GM20431 (cell line): ENCODE data around the gene MSH3.

ENCODE experiments used
- in situ Hi-C: fragments of 300-500 bp; cut with MseI, MboI; formaldehyde crosslinking; loops from one replicate; pipeline ENCODE4 v1.15.0; 2020; ENCODE audit warnings: low sequenced_read_pairs; ENCODE audit not compliant: unreplicated experiment

Gene MSH3

DNA sequence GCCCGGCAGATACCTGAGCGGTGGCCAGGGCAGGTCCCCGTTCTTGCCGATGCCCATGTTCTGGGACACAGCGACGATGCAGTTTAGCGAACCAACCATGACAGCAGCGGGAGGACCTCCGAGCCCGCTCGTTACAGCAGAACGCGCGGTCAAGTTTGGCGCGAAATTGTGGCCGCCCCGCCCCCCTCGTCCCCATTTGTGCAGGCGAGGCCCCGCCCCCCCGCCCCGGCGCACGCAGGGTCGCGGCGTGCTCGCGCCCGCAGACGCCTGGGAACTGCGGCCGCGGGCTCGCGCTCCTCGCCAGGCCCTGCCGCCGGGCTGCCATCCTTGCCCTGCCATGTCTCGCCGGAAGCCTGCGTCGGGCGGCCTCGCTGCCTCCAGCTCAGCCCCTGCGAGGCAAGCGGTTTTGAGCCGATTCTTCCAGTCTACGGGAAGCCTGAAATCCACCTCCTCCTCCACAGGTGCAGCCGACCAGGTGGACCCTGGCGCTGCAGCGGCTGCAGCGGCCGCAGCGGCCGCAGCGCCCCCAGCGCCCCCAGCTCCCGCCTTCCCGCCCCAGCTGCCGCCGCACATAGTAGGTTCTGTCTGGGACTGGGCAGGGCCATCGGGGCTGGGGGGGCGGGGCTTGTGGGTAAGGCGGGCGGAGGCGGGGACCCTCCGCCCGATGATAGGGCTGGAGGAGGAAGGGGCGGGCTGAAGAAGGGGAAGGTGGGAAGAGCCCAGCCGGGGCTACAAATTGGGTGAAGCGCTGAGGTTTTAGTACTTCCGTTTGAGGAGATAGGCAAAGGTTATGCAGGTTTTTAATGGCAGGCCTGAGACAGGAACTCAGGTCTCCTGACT is at the start of gene MSH3, which contains the start of gene DHFR:
TSS of gene MSH3 (plus strand) at position 262 of the 840 bp plus-strand sequence. CDS start at position 338, 76 bp downstream.
TSS of gene DHFR (minus strand) at position 593 of the 840 bp plus-strand sequence. CDS start at position 99, 494 bp downstream.
- in situ Hi-C loops, result loop anchor here (25.0 kb wide), 1 partner anchor 167 kb away; the partner anchor contains the start of gene FAM151B

DNA sequence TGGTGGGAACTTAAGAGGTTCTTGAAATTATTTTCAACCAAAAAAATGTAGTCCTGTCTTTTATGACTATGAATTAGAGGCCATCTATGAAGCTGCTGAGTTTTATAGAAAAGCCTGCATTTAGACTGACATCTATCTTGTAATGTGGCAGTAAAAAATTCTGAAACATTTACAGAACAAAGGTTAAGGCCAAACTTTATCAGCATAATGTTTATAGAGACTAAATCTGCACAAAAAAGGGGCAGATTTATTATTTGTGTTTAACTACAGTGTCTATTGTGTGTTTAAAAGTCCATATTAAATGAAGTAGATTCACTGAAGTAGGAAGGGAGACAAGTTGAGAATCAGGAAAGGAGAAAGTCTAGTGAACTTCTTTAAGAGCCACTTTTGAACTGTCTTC is 47.1 kb upstream of the MSH3 start:
- in situ Hi-C loops, result no loop called here

DNA sequence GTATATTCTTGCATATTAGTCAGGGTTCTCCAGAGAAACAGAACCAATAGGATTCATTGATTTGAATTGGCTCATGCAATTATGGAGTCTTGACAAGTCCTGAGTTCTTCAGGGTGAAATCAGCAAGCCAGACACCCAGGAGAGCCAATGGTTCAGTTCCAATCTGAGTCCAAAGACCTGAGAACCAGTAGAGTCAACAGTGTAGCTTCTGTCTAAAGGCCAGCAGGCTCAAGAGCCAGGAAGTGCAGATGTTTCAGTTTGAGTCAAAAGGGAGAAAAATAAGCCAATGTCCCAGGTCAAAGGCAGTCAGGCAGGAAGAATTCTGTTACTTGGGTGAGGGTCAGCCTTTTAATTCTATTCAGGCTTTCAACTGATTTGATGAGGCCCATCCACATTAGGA is 46.6 kb upstream of the MSH3 start:
- in situ Hi-C loops, result no loop called here

DNA sequence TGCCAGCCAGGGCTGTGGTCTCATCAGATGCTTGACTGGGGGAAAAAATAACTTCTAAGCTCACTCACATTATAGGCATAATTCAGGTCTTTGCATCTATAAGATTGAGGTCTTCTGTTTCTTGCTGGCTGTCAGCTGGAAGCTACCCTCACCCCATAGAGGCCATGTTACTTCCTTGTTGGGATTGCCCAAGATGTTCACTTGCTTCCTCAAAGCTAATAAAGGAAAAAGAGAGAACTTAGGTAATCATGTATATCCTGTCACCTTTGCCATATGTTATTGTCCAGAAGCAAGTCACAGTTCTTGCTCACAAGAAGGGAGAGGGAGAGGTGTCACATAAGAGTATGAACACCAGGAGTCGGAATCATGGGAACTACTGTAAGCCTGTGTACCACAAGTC is 45.7 kb upstream of the MSH3 start:
- in situ Hi-C loops, result no loop called here

DNA sequence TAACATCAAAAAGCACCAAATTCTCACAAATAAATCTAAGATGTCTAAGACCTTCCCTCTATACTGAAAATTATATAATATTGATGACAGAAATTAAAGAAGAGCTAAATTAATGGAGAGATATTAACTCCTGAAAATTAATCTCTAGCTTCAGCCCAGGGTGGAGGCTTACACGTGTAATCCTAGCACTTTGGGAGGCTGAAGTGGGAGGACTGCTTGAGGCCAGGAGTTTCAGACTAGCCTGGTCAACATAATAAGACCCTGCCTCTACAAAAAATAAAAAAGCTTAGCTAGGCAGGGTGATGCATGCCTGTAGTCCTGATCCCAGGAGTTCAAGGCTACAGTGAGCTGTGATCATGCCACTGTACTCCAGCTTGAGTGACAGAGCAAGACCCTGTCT is 44.8 kb upstream of the MSH3 start:
- in situ Hi-C loops, result no loop called here

DNA sequence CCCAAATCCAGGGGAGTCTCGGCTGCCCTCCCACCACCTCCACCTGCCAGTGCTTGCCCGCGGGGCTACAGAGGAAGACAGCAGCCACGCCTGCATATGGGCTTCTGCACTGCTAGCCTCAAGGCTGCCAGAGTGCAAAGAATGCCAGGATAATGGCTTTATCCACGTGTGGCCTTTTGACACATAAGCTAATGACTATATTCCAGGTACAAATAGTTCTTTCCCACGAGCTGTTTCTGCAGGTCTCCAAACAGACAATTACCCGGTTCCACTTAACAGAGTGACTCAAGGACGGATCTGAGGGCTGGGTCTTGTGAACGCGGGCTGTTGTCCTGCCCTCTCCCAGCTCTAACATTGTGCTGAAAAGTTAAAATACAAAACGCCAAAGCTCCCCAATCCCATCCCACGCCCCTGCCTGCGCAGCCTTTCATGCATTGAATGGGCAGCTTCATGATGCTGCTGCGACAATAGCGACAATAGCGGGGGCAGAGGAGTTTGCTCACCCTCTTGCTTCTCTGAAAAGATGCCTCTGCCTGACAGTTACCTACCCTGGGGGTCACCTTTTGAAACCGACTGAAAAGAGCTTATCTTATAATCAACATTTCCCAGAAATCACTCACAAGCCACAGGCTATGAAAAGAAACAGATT is 39.1 kb upstream of the MSH3 start:
- in situ Hi-C loops, result no loop called here

DNA sequence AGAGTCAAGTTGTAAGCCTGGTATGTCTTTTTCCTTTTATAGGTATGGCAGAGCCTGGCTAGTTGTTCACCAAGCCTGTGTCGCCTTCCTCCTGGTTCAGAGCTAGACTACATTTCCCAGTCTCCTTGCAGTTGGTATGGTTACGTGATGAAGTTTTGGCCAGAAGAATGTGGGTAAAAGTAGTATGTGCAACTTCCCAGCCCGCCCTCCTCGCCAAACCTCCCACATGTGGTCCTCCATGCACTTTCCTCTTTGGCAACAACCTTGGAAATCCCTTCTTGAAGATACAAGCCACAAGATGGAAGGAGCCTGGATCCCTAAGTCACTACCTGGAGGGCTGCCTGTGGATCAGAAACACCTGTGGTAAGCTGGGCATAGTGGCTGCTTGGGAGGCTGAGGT is 36.0 kb upstream of the MSH3 start:
- in situ Hi-C loops, result no loop called here

DNA sequence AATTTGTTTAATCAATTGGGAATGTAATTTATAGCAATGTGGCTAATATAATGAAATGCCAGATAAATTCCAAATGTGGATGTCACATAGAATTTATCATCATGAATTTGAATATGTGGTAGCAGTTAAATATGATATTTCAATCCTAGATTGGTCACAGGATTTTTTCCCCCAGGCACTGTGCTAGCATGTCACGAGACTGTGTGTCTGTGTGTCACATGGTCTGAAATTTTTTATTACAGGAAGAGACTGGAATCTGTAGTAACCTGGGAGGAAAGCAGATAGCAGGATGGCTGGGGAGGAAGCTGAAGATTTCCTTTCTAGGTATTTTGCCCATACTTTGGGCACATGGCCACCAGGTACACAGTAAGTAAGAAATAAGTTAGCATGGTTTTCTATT is 35.4 kb upstream of the MSH3 start:
- in situ Hi-C loops, result no loop called here

DNA sequence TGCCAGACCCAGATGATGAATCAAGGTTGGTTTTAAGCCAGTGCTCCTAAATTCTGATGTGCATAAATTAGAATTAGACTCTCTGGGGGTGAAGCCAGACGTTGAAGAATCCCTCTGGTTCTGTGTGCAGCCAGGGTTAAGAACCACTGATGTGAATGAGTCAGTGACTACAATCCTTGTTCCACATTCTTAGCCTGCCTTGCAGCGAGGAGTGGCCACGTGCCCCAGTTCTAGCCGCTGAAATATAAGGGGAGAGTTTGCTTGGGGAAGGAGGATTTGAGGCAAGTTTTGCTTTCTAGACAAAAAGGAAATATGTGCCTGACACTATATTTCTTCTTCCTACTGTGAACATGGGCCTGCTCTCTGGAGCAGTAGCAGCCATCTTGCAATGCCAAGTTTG is 34.2 kb upstream of the MSH3 start:
- in situ Hi-C loops, result no loop called here

DNA sequence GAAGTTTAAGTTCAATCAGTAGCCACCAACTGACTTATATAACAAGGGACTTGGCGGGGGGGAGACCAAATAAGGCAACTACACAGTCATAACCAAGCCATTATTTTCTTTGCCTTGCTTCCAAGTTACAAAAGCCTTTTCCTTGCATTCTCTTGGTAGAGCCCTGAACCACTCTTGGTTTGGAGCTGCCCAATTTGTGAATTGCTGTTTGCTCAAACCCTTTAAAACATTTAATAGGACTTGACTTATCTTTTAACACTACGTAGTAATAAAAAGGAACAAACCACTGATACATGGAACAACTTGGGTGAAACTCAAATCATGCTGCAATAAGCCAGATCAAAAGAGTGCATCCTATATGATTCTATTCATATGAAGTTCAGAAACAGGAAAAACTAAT is 31.7 kb upstream of the MSH3 start:
- in situ Hi-C loops, result no loop called here

DNA sequence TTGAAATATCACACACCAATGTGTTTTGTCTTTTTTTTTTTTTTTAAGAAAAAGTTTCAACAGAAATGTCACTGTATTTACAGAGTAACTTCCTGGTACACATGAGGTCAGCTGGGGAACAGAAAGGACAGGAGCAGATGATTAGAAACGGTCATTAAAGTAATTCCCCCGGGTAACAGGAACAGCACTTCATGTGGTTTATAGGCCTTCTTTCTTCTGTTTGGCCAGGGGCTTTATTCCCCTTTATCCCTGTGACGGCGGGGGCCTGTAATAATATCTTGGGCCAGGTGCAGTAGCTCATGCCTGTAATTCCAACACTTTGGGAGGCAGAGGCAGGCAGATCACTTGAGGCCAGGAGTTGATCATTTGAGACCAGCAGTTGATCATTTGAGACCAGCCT is 30.5 kb upstream of the MSH3 start:
- in situ Hi-C loops, result no loop called here

DNA sequence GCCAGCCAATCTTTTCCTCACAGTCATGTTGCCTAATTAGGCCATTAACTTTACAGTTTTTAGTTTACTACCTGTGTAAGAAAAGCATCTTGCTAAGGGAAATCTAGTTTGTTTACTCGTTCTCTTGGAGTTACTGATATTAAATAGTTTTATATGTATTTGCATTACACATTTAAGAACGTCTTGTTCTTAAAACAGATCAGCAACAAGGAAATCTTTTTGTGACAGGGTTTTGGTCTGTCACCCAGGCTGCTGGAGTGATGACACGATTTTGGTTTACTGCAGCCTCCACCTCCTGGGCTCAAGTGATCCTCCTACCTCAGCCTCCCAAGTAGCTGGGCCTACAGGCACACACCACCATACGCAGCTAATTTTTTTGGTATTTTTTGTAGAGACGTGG is 29.2 kb upstream of the MSH3 start:
- in situ Hi-C loops, result no loop called here

DNA sequence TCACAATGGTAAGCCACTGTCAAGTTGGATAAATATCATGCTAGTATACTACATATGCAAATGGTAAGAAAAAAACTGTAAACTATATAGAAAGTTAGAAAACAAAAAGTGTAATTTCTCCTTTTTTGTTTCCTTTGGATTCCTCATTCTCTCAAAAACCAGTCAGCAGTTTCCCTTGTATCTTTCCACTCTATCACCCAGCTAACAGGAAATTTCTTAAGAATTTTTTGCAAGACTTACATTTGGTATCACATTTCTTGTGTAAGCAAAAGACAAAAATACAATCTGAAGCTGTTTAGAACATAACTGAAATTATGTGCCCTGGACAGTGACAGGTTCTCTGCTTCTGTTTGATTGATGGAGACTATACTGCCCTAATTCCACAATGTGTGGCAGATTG is 25.2 kb upstream of the MSH3 start:
- in situ Hi-C loops, result no loop called here

DNA sequence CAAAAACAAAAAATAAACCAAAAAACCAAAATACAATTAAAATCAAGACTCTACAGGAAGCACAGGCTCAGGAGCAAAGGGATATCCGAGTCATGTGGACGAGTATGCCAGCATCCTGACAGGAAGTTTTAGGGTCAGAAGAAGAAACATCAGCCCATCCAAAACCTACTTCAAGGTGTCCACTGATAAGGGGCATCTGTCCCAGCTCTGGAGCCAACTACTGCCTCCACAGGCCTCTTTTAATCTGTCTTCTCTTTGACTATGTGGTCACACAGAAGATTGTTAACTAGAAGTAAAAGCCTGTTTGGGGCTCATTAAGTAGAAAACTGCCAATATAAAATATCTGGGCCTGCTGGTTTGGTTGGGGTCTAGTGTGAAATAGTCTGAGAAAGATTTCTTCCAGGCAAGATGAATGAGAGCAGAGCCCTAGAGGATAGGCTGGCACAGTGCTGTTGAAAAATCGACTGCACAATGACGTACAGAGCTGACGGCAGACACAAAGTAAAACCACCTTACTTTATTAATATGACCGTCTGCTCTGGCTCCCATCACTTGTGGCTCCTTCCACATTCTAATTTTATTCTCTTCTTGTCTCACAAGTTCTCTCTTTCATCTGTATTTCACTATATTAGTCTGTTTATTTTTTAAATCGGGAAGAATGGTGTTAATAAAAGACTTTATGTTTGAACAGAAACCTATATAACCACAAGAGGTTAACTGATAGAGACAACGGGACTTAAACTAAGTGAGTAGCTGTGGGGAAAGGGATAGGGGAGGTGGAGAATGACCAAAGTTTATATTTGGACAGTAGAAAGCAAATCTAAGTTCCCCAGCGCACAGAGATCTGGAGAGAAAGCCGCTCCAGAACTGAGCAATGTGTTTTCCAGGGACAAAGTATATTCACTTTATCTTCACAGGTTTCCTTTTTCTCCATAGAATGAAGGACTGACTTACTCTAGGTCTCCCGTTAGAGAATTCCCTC is 22.9 kb upstream of the MSH3 start:
- in situ Hi-C loops, result no loop called here

DNA sequence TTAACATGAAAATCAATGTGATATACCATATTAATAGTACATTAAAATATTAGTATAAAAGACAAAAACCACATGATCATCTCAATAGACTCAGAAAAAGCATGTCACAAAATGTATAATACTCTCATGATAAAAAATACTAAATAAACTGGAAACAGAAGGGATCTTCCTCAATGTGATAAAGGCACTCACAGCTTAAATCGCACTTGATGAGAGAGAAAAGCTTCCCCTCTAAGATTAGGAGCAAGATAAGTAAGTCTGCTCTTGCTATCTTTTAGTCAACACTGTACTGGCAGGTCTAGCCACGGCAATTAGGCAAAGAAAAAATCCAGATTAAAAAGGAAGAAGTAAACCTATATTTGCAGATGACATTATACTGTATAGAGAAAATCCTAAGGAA is 21.8 kb upstream of the MSH3 start:
- in situ Hi-C loops, result no loop called here

DNA sequence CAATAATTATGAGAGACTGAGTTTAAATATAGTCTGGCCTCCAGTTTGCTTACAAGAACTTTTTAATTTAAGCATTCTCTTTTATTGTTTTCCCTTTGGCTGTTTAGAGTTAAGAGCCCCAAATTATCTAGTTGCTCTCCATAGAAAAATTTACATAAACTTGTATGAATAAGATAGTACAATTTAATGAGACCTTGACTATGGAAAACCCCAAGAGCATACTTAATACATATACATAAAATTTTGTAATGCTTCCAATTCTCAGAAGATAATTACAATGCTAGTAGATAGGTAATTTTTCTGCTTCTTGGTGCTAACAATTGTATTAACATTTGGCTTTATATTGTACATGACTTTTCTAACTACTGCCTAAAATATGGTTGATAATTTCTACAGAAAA is 20.3 kb upstream of the MSH3 start:
- in situ Hi-C loops, result no loop called here

DNA sequence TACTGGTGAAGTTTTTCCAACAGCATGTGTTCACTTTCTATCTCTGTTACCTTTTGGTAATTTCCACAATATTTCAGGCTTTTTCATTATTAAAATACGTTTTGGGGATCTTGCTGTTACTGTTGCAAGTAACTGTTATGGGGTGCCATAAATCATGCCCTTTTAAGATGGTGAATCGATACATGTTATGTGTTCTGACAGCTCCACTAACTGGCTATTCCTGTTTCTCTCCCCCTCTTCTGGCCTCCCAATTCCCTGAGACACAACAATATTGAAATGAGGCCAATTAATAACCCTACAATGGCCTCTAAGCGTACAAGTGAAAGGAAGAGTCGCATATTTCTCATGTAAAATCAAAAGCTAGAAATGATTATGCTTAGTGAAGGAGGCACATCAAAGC is 13.1 kb upstream of the MSH3 start:
- in situ Hi-C loops, result no loop called here

DNA sequence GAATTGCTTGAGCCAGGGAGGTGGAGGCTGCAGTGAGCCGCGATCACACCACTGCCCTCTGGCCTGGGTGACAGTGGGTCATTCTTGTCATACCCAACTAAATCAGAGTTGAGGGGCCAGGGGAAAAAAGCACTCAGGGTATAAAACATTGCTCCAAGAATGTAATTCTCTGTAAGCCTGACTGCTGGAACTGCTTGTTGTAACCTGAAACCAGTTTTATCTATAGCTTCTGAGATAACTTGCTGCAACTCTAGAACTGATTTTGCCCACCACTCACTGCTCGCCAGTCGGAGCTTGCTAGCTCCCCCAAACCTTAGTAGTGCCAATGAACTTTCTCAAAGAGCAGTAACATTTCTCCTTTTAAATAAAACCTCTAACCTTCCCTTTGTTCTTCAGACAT is 9.6 kb upstream of the MSH3 start:
- in situ Hi-C loops, result no loop called here

DNA sequence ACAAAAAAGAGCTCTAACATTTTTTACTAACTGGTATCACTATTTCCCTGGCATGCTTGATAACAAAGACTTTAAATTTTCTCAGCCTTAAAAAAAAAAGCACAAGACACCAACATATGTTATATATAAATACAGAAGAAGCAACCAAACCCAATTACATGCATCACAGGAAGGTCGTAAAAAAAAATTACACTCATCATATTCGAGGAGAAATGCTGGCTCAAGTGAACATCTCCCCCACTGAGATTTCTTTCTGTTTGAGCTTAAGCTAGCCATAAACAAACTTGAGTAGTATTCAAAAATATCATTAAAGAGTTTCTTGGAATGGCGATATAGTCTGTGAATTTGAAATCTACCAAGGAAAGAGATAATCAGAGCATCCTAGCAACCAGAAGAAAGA is 7.5 kb upstream of the MSH3 start:
- in situ Hi-C loops, result no loop called here

DNA sequence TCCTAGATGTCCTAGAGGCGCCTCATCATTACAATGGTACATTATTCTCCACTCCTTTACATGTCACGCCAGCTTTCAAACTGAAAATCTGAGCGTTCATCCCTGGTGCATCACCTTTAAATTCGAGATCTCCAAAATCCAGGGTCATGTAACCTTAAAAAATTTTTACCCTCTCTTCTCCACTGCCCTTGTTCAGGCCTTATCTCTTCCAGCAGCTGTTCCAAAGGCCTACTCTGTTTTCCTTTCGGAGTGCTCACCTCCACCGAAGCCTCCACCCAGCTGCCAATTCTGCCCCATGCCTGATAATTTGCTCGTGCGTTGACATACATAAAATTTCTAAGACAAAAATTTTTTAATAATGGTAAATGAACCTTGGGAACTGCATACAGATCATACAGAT is 950 bp upstream of the MSH3 start:
- in situ Hi-C loops, result loop anchor here (25.0 kb wide), 1 partner anchor 166 kb away; the partner anchor contains the start of gene FAM151B
